Ovary (tissue), 3 donors: ENCODE results near the gene ASB13.

Experiments
- EP300 ChIP-seq: sonication (generic); formaldehyde crosslinking; IDR thresholded peaks from one replicate; pipeline ENCODE4 v1.6.1; 2017; ENCODE audit warnings: antibody characterized with exemption
- POLR2A ChIP-seq: fragments of 450-650 bp; IDR thresholded peaks from one replicate; pipeline ENCODE4 v1.6.1; 2017; ENCODE audit warnings: antibody characterized with exemption, mild to moderate bottlenecking, moderate library complexity
- TF ChIP-seq, protein P1 (sequence below), 3 donors: fragments of 450-650 bp in 2 of 3; fragments of 200-600 bp in 1 of 3; IDR thresholded peaks; one replicate each; pipeline versions ENCODE4 v1.5.1 to v1.8.0; 2016 to 2022; ENCODE audit warnings: antibody characterized with exemption in 3 of 3, mild to moderate bottlenecking in 1 of 3
- donor health status: DM: no; HTN: no; CAD: no.

DNA sequence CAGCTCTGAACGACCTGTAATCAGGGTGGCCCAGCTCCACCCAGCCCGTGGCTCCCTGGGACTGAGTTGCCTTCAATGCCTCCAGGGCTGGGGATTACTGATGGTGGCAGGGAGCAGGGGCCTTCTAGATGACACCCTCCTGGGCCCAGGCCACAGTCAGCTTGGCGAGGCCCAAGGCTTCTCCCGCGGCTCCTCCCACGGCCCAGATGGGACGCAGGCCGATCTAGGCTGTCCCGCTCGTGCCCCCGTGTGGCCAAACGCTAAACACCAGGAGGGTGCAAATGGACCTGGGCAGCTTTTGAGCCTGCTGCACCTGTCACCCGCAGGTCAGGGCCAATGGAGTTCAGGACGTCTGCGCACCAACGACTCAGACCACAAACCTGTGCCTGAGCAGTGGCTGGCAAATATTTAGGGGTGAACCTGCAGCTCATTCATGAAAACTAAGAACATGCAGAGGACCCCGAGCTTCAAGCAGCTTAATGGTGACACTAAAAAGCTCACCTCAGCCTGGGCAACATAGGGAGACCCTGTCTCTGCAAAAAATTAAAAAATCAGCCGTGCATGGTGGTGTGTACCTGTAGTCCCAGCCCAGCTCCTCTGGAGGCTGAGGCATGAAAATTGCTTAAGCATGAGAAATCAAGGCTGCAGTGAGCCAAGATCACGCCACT lies 43.2 kb downstream of the ASB13 start:
- TF ChIP-seq, protein P1, sequence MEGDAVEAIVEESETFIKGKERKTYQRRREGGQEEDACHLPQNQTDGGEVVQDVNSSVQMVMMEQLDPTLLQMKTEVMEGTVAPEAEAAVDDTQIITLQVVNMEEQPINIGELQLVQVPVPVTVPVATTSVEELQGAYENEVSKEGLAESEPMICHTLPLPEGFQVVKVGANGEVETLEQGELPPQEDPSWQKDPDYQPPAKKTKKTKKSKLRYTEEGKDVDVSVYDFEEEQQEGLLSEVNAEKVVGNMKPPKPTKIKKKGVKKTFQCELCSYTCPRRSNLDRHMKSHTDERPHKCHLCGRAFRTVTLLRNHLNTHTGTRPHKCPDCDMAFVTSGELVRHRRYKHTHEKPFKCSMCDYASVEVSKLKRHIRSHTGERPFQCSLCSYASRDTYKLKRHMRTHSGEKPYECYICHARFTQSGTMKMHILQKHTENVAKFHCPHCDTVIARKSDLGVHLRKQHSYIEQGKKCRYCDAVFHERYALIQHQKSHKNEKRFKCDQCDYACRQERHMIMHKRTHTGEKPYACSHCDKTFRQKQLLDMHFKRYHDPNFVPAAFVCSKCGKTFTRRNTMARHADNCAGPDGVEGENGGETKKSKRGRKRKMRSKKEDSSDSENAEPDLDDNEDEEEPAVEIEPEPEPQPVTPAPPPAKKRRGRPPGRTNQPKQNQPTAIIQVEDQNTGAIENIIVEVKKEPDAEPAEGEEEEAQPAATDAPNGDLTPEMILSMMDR (IDR thresholded peaks at IDR 0.05), result peak; percentile 78 to 90 (median 87)
- TF ChIP-seq POLR2A, result no peak
- no peak for TF ChIP-seq EP300
